ENCODE results near the gene DCDC1. TPM values are rescaled to one million over a fixed set of nuclear protein-coding genes. Genes with fewer than 3 reads are reported as not detected.
"Not testable (repeated sequence)": the region's sequence is repeated elsewhere in the genome, so short reads cannot be mapped to it uniquely, and the experiment has no call there.

DCDC1 gene
- total and polyA plus RNA-seq, 2 donors = 0.25 to 0.28 TPM

- WGBS = 95% methylated on average over 5 of the region's 5 CpGs
- no peaks in the 10 kb centered on the region for H3K27me3 ChIP-seq (ENCODE audit: control insufficient read depth in 2 of 2, insufficient read depth in 1 of 2, low read length in 1 of 2)
- no peaks in the 10 kb centered on the region for H3K9me3 ChIP-seq (ENCODE audit: control insufficient read depth in 2 of 2, insufficient read depth in 1 of 2, low read length in 1 of 2)
- H3K4me3 ChIP-seq (ENCODE audit: low read length in 2 of 2) = no peak overlapping the region
- H3K27ac ChIP-seq (ENCODE audit: low read depth in 1 of 2, low read length in 1 of 2) = no peak overlapping the region
- H3K36me3 ChIP-seq (ENCODE audit: control insufficient read depth in 2 of 2, insufficient read depth in 2 of 2, low read length in 1 of 2) = no peaks in the 10 kb centered on the region
- H3K4me1 ChIP-seq (ENCODE audit: control insufficient read depth in 2 of 2, insufficient read depth in 2 of 2, low read length in 2 of 2) = no peaks in the 10 kb centered on the region
- peak in 3 of 9 donors; percentile 1 to 19 (median 12) for DNase-seq (ENCODE audit: low read depth in 6 of 9, low spot score in 9 of 9)
Observed at GRCh38 chr11:31340903-31341572, 28.5 kb downstream of the DCDC1 start.

DNA sequence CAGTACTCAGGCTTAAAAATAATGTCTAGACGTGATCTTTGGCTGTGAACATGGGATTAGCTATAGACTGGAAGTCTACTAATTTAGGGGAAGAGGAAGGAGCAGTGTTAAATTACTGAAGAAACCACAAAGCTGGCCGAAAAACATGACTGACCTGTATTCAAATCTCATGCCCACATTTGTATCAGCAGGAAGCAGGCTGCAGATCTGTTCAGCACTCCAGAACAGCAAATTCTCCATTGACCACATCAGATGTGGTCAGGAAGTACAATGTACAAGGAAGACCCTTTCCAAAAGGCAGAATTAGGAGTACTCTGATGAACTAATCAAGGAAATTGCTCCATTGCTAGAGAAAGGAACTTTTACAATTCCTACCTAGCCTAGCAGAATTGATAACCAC lies 31.7 kb downstream of the DCDC1 start:
- 8% methylated on average over 2 of the region's 2 CpGs for WGBS
- no peak for DNase-seq (ENCODE audit: low read depth in 6 of 9, low spot score in 9 of 9)
- no peaks in the 10 kb centered on the region for H3K27me3 ChIP-seq (ENCODE audit: control insufficient read depth in 2 of 2, insufficient read depth in 1 of 2, low read length in 1 of 2)
- peaks cover 0 to 6% of the 10 kb centered on the region in 2 donors for H3K9me3 ChIP-seq (ENCODE audit: control insufficient read depth in 2 of 2, insufficient read depth in 1 of 2, low read length in 1 of 2)
- H3K36me3 ChIP-seq (ENCODE audit: control insufficient read depth in 2 of 2, insufficient read depth in 2 of 2, low read length in 1 of 2) = no peaks in the 10 kb centered on the region
- no peak overlapping the region for H3K4me3 ChIP-seq (ENCODE audit: low read length in 2 of 2)
- H3K4me1 ChIP-seq (ENCODE audit: control insufficient read depth in 2 of 2, insufficient read depth in 2 of 2, low read length in 2 of 2) = no peaks in the 10 kb centered on the region
- H3K27ac ChIP-seq (ENCODE audit: low read depth in 1 of 2, low read length in 1 of 2) = no peak overlapping the region

GRCh38 chr11:31328697-31329096 lies 40.8 kb downstream of the DCDC1 start:
- Histone ChIP-seq H3K9me3 (ENCODE audit: control insufficient read depth in 2 of 2, insufficient read depth in 1 of 2, low read length in 1 of 2) (no peaks in the 10 kb centered on the region), H3K4me1 (ENCODE audit: control insufficient read depth in 2 of 2, insufficient read depth in 2 of 2, low read length in 2 of 2) (no peaks in the 10 kb centered on the region), H3K4me3 (ENCODE audit: low read length in 2 of 2) (no peak overlapping the region), H3K27ac (ENCODE audit: low read depth in 1 of 2, low read length in 1 of 2) (no peak overlapping the region), H3K27me3 (ENCODE audit: control insufficient read depth in 2 of 2, insufficient read depth in 1 of 2, low read length in 1 of 2) (no peaks in the 10 kb centered on the region), H3K36me3 (ENCODE audit: control insufficient read depth in 2 of 2, insufficient read depth in 2 of 2, low read length in 1 of 2) (no peaks in the 10 kb centered on the region)
- 97% methylated on average over 6 of the region's 6 CpGs for WGBS
- no peak for DNase-seq (ENCODE audit: low read depth in 6 of 9, low spot score in 9 of 9)

- no peak overlapping the region for H3K4me3 ChIP-seq (ENCODE audit: low read length in 2 of 2)
- H3K27me3 ChIP-seq (ENCODE audit: control insufficient read depth in 2 of 2, insufficient read depth in 1 of 2, low read length in 1 of 2) = no peaks in the 10 kb centered on the region
- no peaks in the 10 kb centered on the region for H3K36me3 ChIP-seq (ENCODE audit: control insufficient read depth in 2 of 2, insufficient read depth in 2 of 2, low read length in 1 of 2)
- H3K27ac ChIP-seq (ENCODE audit: low read depth in 1 of 2, low read length in 1 of 2) = no peak overlapping the region
- no peak for DNase-seq (ENCODE audit: low read depth in 6 of 9, low spot score in 9 of 9)
- H3K9me3 ChIP-seq (ENCODE audit: control insufficient read depth in 2 of 2, insufficient read depth in 1 of 2, low read length in 1 of 2) = no peaks in the 10 kb centered on the region
- 97% methylated on average over 3 of the region's 3 CpGs for WGBS
- H3K4me1 ChIP-seq (ENCODE audit: control insufficient read depth in 2 of 2, insufficient read depth in 2 of 2, low read length in 2 of 2) = no peaks in the 10 kb centered on the region
Observed at GRCh38 chr11:31327417-31327816, 42.1 kb downstream of the DCDC1 start.

- 69% methylated on average over 2 of the region's 2 CpGs for WGBS
- no peaks in the 10 kb centered on the region for H3K4me1 ChIP-seq (ENCODE audit: control insufficient read depth in 2 of 2, insufficient read depth in 2 of 2, low read length in 2 of 2)
Observed at GRCh38 chr11:31326470-31327148, 42.9 kb downstream of the DCDC1 start.

GRCh38 chr11:31325160-31325559 lies 44.4 kb downstream of the DCDC1 start:
- no peak overlapping the region for H3K4me3 ChIP-seq (ENCODE audit: low read length in 2 of 2)
- DNase-seq (ENCODE audit: low read depth in 6 of 9, low spot score in 9 of 9) = no peak
- H3K4me1 ChIP-seq (ENCODE audit: control insufficient read depth in 2 of 2, insufficient read depth in 2 of 2, low read length in 2 of 2) = no peaks in the 10 kb centered on the region
- H3K9me3 ChIP-seq (ENCODE audit: control insufficient read depth in 2 of 2, insufficient read depth in 1 of 2, low read length in 1 of 2) = no peaks in the 10 kb centered on the region
- no peaks in the 10 kb centered on the region for H3K36me3 ChIP-seq (ENCODE audit: control insufficient read depth in 2 of 2, insufficient read depth in 2 of 2, low read length in 1 of 2)
- no peak overlapping the region for H3K27ac ChIP-seq (ENCODE audit: low read depth in 1 of 2, low read length in 1 of 2)
- H3K27me3 ChIP-seq (ENCODE audit: control insufficient read depth in 2 of 2, insufficient read depth in 1 of 2, low read length in 1 of 2) = no peaks in the 10 kb centered on the region

More at GRCh38 chr11:31326470-31327148, 42.9 kb downstream of the DCDC1 start:
- no peak for DNase-seq (ENCODE audit: low read depth in 6 of 9, low spot score in 9 of 9)
- H3K9me3 ChIP-seq (ENCODE audit: control insufficient read depth in 2 of 2, insufficient read depth in 1 of 2, low read length in 1 of 2) = no peaks in the 10 kb centered on the region
- no peak overlapping the region for H3K4me3 ChIP-seq (ENCODE audit: low read length in 2 of 2)
- H3K27ac ChIP-seq (ENCODE audit: low read depth in 1 of 2, low read length in 1 of 2) = no peak overlapping the region
- no peaks in the 10 kb centered on the region for H3K27me3 ChIP-seq (ENCODE audit: control insufficient read depth in 2 of 2, insufficient read depth in 1 of 2, low read length in 1 of 2)
- no peaks in the 10 kb centered on the region for H3K36me3 ChIP-seq (ENCODE audit: control insufficient read depth in 2 of 2, insufficient read depth in 2 of 2, low read length in 1 of 2)

DNA sequence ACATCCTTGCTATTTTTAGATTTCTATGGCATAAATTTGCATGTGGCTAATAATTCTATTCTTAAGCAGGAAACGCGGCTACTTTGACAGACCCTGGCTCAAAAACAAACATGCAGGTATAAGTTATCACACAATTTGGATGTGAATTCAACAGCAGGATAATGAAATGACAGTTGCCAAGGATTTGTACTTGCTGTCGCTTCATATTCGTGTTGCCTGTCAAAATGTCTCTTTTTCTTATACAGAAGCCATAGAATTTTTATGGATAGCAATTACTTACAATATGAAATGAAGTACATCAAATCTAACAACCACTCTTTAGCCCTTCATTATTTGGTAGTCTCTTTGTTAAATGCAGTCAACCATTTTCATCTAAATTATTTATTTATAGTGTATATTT lies 46.4 kb downstream of the DCDC1 start:
- Histone ChIP-seq H3K9me3 (ENCODE audit: control insufficient read depth in 2 of 2, insufficient read depth in 1 of 2, low read length in 1 of 2) (no peaks in the 10 kb centered on the region), H3K27ac (ENCODE audit: low read depth in 1 of 2, low read length in 1 of 2) (no peak overlapping the region), H3K36me3 (ENCODE audit: control insufficient read depth in 2 of 2, insufficient read depth in 2 of 2, low read length in 1 of 2) (no peaks in the 10 kb centered on the region), H3K4me3 (ENCODE audit: low read length in 2 of 2) (no peak overlapping the region), H3K27me3 (ENCODE audit: control insufficient read depth in 2 of 2, insufficient read depth in 1 of 2, low read length in 1 of 2) (no peaks in the 10 kb centered on the region), H3K4me1 (ENCODE audit: control insufficient read depth in 2 of 2, insufficient read depth in 2 of 2, low read length in 2 of 2) (no peaks in the 10 kb centered on the region)
- no peak for DNase-seq (ENCODE audit: low read depth in 6 of 9, low spot score in 9 of 9)
- WGBS = 94% methylated on average over 4 of the region's 4 CpGs

DNA sequence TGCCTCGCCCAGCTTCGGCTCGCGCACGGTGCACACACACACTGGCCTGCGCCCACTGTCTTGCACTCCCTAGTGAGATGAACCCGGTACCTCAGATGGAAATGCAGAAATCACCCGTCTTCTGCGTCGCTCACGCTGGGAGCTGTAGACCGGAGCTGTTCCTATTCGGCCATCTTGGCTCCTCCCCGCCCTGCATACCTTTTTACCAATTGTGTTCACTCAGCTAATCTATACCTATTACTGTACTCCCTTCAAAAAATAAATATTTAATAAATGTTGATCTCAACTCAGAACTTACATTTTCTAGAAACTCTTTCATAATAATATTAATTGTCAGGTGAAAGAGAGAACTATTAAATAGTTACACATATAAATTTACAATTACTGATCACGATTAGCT lies 48.0 kb downstream of the DCDC1 start:
- H3K27me3 ChIP-seq (ENCODE audit: control insufficient read depth in 2 of 2, insufficient read depth in 1 of 2, low read length in 1 of 2); DNase-seq (ENCODE audit: low read depth in 6 of 9, low spot score in 9 of 9); H3K9me3 ChIP-seq (ENCODE audit: control insufficient read depth in 2 of 2, insufficient read depth in 1 of 2, low read length in 1 of 2); H3K27ac ChIP-seq (ENCODE audit: low read depth in 1 of 2, low read length in 1 of 2); H3K4me3 ChIP-seq (ENCODE audit: low read length in 2 of 2); H3K4me1 ChIP-seq (ENCODE audit: control insufficient read depth in 2 of 2, insufficient read depth in 2 of 2, low read length in 2 of 2); H3K36me3 ChIP-seq (ENCODE audit: control insufficient read depth in 2 of 2, insufficient read depth in 2 of 2, low read length in 1 of 2): not testable (repeated sequence)
- 97% methylated on average over 15 of the region's 15 CpGs for WGBS

DNA sequence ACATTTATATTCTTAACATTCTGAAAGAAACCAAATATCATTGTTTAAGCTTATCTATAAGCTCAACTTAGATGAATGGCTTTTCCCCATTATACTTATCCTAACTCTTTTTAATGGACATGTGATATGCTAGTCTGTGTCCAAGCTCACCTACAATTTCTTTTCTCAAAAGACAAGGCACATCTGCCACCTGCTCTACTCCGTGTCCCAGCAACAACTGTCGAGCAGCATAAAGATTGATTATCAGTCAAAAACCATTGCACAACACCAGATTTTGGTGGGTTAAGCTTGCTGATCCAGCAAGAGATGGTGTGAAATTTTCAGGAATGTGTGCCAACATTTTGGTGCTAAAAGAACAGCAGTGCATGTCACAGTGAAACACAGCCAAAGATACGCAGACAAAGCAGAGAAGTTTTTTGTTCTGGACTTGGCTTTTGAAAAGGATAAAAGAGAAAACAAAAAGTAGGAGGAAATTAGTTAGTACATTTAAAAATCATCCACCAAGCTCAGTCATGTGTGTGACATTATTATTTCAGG lies 65.8 kb downstream of the DCDC1 start:
- H3K4me1 ChIP-seq (ENCODE audit: control insufficient read depth in 2 of 2, insufficient read depth in 2 of 2, low read length in 2 of 2) = no peaks in the 10 kb centered on the region
- WGBS = 90% methylated on average over 3 of the region's 3 CpGs
- no peak for DNase-seq (ENCODE audit: low read depth in 6 of 9, low spot score in 9 of 9)
- no peaks in the 10 kb centered on the region for H3K9me3 ChIP-seq (ENCODE audit: control insufficient read depth in 2 of 2, insufficient read depth in 1 of 2, low read length in 1 of 2)
- H3K27ac ChIP-seq (ENCODE audit: low read depth in 1 of 2, low read length in 1 of 2) = no peak overlapping the region
- no peak overlapping the region for H3K4me3 ChIP-seq (ENCODE audit: low read length in 2 of 2)
- no peaks in the 10 kb centered on the region for H3K27me3 ChIP-seq (ENCODE audit: control insufficient read depth in 2 of 2, insufficient read depth in 1 of 2, low read length in 1 of 2)
- H3K36me3 ChIP-seq (ENCODE audit: control insufficient read depth in 2 of 2, insufficient read depth in 2 of 2, low read length in 1 of 2) = no peaks in the 10 kb centered on the region
